Astrocyte of the cerebellum (primary cell): ENCODE measurements around the gene MPND.

Source experiments
- DNase-seq: peaks from one replicate; pipeline ENCODE4 v3.0.0-alpha.2; 2011; ENCODE audit warnings: low read depth
- H3K4me3 ChIP-seq: 2 replicates; pipeline ENCODE4 v1.5.1; 2011; ENCODE audit warnings: mild to moderate bottlenecking, low read depth, low read length, moderate library complexity
- in situ Hi-C: cut with HindIII; loops from 2 replicates; pipeline ENCODE4 v1.10.0; 2017; ENCODE audit warnings: low sequenced_read_pairs
- TF ChIP-seq, protein P1 (sequence below): IDR thresholded peaks from 2 replicates; pipeline ENCODE4 v1.5.1; 2012; ENCODE audit warnings: low read length, low read depth, moderate library complexity, mild to moderate bottlenecking; ENCODE audit errors: missing control alignments

The MPND gene

DNA sequence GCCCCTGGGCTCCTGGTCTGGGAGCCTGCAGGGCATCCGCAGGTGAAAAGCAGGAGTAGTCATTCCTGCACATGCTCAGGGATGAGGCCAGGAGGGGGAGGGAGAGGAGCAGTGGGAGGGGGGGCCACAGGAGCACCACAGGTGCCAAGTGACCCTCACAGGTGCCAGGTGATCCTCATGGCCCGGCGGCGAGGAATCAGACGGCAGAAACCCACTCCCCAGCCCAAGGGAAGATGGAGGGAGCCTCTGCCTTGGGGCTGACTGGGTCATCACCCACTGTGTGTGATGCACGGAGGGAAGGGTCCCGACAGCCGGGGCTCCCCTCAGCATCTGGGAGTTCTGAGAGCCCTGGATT lies 29.6 kb downstream of the MPND start:
- TF ChIP-seq, protein P1, sequence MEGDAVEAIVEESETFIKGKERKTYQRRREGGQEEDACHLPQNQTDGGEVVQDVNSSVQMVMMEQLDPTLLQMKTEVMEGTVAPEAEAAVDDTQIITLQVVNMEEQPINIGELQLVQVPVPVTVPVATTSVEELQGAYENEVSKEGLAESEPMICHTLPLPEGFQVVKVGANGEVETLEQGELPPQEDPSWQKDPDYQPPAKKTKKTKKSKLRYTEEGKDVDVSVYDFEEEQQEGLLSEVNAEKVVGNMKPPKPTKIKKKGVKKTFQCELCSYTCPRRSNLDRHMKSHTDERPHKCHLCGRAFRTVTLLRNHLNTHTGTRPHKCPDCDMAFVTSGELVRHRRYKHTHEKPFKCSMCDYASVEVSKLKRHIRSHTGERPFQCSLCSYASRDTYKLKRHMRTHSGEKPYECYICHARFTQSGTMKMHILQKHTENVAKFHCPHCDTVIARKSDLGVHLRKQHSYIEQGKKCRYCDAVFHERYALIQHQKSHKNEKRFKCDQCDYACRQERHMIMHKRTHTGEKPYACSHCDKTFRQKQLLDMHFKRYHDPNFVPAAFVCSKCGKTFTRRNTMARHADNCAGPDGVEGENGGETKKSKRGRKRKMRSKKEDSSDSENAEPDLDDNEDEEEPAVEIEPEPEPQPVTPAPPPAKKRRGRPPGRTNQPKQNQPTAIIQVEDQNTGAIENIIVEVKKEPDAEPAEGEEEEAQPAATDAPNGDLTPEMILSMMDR, result no peak
- DNase-seq, result no peak
- in situ Hi-C loops, result no loop called here
- no peak overlapping the region for H3K4me3 ChIP-seq

- in situ Hi-C loops, result no loop called here
- TF ChIP-seq, protein P1, result no peak
- no peak for DNase-seq
- H3K4me3 ChIP-seq, result no peak overlapping the region
Measured at GRCh38 chr19:4373601-4374497, 30.5 kb downstream of the MPND start.

GRCh38 chr19:4374498-4375163 lies 31.3 kb downstream of the MPND start:
- TF ChIP-seq, protein P1, result no peak
- no peak for DNase-seq
- in situ Hi-C loops, result no loop called here
- H3K4me3 ChIP-seq, result no peak overlapping the region

DNA sequence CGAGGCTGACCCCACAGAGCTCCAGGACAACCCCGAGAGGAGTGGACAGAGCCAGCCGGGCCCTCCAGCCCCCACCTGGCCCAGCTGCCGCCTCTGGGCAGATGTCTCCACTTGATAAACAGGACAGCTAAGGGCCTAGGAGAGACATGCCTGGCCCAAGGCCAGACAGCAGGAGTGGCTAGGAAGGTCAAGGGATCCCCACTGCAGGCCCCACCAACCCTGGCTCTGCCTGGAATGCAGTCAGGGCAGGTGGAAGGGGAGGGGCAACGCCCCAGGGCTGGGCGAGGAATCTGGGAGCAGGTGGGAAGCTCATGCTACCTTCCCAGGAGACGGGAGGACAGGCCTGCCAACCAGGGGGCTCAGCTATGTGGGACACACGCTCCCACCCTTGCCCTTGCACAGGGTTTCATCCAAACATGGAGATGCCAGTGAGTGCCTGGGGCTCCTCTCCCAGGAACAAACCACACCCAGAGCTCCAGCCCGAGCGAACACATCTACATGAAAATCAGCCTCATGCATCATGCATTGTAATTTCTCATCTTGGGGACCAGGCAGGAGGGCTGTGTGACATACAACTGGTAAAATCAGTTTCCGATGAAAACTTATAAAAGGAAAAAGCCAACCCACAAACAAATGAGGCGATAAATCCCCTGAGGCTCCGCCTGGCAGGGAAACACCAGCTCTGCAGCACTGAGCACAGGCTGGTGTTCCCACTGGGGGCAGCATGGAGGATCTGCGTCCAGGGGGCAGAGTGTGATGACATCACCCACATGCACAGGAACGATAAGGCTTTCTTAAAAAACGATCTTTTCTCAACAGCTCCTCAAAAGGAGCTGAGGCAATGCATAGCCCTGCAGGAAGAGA lies 32.0 kb downstream of the MPND start:
- no peak overlapping the region for H3K4me3 ChIP-seq
- DNase-seq, result peak; percentile 46
- in situ Hi-C loops, result no loop called here
- TF ChIP-seq, protein P1, result peak; percentile 63

GRCh38 chr19:4376028-4376670 lies 32.8 kb downstream of the MPND start:
- no peak for DNase-seq
- TF ChIP-seq, protein P1, result no peak
- in situ Hi-C loops, result no loop called here
- H3K4me3 ChIP-seq, result no peak overlapping the region

GRCh38 chr19:4376671-4376990 lies 33.3 kb downstream of the MPND start:
- in situ Hi-C loops, result no loop called here
- H3K4me3 ChIP-seq, result no peak overlapping the region
- TF ChIP-seq, protein P1, result no peak
- DNase-seq, result no peak
